Measurements from ENCODE around the gene PLCG1.
A peak's percentile ranks its signal among the peaks of the same experiment; 100 is the strongest.
"Not testable (repeated sequence)": the region's sequence is repeated elsewhere in the genome, so short reads cannot be mapped to it uniquely, and the experiment has no call there.

The PLCG1 gene

DNA sequence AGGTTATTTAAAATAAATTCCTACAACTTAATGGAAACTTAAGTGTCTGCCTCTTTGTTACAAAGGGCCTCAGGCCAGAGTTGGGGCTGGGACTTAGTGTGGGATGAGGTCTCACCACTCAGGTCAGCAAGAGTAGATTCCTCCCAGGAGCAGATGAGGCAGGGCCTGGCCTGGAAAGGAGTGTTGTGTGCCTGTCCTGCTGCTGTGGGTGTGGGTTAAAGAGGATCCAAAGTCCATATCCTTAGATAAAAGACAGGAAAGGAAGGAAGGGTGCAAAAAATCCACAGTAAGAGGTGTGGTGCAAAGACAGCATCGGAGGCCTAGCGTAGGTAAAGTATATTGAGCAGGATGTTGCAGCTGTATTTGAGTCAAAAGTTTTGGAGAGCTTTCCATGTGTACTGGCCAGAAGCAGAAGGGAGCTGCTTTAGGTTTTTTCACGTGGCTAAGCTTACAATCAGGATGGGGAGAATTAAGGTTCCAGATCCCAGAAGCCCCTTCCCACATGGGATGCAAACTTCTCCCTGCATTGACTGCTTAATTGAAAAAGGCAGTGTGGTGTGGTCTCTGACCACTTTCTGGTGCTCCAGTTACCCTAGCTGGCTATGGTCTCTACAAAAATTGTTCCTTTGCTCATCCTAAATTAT is 12.8 kb upstream of the PLCG1 start:
- DNase-seq (ENCODE audit: low read depth in 2 of 2): no peak

DNA sequence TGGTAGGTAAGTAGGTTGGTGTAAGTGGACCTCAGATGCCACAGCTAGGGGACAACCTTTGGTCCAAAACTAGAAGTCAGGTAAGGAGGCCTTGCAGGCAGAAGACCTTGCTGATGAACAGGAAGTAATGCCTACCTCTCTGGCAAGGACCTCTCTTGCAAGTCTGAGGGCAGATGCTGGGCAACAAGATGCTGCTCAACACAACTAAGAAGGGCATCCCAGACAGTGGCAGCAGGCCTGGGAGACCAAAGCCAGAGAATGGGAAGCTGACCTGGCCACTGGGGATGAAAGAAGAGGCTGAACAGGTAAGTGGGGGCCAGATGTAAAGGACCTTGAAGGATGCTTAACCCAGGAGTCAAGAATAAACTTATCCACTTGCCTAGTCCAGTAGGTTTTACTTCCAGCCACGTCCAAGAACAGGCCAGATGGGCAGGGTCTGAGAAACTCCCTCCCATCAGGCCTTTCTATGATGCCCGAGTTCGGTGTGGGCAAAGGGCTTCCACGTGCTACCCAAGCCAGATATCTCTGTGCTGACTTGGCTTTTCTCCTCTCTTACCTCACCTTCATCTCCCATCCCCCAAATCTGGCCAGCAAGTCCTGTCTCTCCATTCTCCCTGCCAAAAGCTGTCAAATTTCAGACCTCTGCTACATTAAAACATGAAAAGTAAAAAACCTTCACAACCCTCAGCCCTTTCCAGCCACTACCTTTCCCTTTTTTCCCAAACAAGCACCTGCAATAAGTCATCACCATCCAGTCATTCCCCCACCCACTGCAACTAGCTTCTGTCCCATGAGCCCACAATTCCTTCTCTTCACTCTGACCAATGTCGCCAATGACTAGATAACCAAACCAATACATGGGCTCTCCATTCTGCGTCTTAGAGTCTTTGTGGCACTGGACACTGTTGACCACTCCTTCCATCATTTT is 11.5 kb upstream of the PLCG1 start:
- DNase-seq (ENCODE audit: low read depth in 2 of 2): no peak

DNA sequence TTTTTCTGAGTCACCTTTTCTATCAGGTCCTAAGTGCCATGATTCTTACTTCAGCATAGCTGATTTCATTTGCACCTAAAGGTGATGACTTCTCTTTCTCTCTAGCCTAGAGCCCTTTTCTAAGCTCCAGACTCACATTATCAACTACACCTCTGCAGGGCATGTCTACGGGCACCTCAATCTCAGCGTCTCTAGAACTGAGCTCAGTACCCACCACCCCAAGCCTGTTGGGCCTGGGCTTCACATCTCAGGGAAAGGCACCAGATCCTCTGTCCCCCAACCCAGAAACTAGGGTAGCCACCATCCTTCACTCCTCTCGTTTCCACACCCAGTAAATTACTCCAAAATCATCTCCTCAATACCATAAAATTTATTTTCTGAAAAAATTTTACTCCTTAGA is 10.6 kb upstream of the PLCG1 start:
- DNase-seq (ENCODE audit: low read depth in 2 of 2): no peak

DNA sequence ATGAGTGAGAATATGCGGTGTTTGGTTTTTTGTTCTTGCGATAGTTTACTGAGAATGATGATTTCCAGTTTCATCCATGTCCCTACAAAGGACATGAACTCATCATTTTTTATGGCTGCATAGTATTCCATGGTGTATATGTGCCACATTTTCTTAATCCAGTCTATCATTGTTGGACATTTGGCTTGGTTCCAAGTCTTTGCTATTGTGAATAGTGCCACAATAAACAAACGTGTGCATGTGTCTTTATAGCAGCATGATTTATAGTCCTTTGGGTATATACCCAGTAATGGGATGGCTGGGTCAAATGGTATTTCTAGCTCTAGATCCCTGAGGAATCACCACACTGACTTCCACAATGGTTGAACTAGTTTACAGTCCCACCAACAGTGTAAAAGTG is 9.0 kb upstream of the PLCG1 start:
- not testable (repeated sequence) for DNase-seq (ENCODE audit: low read depth in 2 of 2)

DNA sequence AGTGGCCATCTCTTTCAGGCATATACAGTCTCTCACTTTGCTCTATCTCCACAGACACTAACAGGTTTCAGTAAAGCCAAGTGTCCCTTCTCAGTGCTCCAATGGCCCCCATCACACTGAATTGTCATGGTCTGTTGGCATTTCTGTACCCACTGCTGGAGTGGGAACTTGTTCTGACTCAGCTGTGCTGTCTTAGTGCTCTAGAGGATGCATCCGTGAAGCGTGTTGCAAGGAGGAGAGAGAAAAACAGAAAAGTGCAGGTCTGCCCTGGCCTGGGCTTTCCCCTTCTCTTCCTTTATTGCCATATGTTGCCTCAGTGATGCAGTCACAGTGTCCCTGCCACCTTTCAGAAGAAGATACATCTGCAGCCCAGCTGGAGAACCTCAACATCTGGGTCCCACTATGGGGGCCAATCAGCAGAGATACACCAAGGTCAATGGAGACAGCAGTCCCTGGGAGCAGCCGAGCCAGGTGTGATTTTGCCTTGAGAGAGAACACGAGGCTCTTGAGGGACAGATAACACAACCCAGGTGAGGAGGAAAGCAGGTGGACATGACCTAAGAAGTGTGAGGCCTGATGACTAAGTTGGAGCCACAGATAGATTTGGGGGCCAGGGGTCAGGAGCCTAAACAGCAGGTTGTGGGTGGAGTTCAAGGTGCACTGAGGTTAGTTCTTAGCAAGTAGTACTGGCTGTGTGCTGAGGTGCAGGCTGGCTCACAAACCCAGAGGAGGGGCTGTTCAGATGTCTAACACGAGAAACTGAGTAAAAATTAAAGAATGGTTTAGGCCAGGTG is 5.6 kb upstream of the PLCG1 start:
- DNase-seq (ENCODE audit: low read depth in 2 of 2): no peak

DNA sequence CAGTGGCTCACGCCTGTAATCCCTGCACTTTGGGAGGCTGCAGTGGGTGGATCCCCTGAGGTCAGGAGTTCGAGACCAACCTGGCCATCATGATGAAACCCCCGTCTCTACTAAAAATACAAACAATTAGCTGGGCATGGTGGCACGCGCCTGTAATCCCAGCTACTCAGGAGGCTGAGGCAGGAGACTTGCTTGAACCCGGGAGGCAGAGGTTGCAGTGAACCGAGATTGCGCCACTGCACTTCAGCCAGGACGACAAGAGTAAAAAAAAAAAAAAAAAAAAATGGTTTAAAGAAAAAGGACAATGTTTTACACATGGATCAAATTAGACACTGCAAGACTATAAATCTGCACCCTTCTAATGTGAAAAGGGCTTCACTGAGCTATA is 5.0 kb upstream of the PLCG1 start:
- DNase-seq (ENCODE audit: low read depth in 2 of 2): not testable (repeated sequence)

DNA sequence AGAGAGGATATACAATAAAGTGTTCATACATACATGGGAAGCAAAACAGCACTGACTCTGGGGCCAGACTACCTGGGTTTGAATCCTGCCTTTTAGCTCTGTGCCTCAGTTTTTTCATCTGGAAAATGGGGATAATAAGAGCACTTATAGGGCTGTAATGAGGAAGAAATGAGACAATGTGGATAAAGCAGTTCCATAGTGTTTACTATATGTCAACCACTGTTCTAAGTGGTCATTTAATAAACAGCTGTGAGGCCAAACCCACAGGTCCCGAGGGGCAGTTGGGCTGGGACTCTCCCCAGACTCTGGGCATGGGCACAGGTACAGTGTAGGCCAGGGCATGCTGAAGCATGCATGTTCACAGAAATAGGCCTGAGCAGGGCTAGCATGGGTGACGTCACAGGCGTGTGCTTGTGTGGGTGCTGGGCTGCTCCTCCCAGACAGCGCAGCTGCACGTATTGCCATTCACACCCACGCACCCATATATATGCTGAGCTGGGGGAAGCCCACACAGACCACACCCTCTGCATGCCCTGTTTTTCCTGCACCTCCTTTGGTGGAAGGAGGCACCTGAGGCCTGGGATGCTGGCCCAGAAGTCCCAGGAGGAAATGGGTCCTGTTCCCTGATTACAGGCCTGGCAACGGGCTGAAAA is 3.5 kb upstream of the PLCG1 start:
- no peak for DNase-seq (ENCODE audit: low read depth in 2 of 2)

DNA sequence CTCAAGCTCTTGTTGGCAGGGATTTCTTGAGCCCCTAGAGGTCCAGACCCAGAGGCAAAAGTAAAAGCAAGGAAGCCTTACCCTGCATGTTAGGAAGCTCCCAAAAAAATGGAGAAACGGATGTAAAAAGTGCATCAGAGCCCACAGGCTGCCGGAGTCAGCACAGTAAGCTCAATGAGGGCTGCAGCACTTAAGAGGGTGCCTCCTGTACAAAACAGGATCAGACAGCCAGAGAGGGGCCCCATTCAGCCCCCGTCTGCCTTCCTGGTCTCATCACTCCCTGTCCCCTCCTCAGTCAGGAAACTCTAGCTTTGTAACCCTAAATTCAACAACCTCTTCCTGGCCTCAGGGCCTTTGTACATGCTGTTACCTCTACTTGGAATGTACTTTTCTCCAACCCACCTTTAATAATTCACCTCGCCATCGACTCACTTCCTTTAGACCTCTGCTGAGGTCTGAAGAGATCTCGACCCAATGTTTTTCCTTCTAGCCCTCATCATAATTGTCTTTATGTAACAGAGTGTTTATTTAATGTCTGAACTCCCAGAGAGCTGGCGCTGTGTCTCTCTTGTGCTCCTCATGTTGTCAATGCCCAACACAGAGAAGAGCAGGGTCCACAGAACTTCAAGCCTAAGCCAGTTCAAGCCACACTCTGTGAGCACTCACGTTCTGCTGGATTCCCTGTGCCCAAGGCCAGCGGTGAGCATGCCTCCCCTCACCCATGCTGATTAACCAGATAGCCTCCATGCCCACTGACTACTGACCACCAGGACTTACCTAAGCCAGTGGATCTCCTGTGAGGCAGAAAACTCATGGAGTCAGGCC is 2.8 kb upstream of the PLCG1 start:
- no peak for DNase-seq (ENCODE audit: low read depth in 2 of 2)

DNA sequence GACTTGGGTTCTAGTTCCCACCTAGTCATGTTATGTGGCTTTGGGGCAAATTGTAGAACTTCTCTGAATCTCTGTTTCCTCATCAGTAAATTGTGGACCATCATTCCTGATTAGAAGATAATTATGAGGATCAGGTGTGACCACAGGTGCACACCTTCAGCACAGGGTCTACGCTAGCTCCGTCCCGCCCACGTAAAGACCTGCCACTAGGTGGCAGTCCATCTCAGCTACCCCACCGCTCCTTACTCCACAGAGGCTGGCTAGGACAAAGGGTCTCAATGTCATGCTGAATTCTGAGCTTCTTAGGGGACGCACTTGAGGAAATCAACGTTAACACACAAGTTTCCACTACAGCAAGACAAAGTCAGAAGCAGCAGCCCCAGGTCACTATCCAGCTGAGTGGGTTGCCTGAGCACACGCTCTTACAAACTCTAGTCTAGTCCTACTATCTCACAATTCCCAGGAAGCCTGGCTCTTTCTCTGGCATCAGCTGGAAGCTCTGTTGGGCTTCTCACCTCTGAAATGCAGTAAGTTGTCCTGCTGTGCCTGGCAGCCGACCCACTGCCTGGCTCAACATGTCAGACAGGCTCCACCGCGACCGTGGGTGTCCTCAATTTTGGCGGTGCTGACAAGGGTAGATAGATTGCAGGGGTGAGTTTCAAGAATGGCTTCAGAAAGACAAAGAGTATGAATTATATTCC is 2.0 kb upstream of the PLCG1 start:
- no peak for DNase-seq (ENCODE audit: low read depth in 2 of 2)

DNA sequence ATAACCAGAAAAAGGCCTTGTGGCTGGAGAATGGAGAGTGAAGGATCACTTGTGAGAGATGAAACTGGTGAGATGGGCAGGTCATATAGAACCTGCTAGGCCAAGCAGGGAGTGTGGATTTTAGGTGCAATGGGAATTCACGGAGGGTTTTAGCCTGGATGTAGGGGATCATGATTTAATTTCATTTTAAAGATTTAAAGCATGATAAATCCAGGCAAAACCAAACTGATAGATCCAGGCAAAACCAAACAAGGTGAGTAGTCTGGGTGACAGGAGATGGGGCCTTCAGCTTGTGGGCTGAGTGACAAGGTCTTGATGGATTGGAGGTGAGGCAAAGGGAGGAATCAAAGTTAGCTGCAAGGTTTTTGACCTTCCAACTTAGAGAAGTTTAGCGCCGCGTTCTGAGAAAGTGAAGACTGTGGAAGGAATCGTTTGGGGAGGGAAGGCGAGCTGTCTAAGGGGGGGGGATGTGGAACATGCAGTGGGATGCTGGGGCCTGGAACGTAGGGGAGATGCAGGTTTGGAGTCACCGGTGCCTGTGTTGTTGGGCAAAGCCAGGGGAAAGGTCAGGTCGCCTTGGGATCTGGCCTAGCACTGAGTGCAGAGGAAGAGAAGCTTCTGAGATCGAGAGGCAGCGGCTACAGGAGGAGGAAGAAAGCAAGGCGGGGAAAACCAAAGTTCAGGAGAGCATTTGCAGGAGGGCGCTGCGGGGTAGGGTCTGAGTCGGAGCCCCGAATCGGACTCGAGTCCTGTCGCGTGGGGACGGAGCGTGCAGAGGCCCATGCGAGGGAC is 1.3 kb upstream of the PLCG1 start:
- DNase-seq (ENCODE audit: low read depth in 2 of 2): no peak

DNA sequence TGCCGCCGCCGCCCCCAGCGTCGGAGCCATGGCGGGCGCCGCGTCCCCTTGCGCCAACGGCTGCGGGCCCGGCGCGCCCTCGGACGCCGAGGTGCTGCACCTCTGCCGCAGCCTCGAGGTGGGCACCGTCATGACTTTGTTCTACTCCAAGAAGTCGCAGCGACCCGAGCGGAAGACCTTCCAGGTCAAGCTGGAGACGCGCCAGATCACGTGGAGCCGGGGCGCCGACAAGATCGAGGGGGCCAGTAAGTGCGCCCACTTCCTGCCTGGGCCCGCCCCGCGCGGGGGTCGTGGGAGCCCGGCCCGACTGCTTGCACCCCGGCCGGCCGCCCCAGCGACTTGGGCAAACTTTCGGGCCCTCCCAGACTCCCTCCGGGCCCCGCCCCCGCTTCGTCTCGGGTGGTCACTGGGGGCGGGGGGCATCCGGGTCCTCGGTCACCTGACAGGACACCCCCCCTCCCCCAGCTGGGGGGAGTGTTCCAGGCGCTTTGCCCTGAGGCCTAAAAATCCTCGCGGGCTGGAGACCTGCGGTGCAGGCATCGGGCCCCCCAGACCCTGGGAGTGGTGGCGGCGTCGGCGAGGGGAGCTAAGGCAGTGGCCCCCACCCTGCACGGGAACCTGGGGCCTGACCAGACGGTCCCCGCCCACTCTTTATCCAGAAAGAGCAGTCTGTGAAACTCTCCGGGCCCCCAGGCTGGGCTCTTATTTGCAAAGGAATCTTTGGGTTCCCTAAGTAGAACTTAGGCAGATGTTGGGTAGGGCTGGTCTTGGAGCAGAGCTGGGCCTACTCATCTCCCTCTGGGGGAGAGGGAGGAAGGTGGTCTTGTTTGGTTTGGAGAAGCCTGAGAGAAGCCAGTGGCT is 501 bp downstream of the PLCG1 start:
- DNase-seq (ENCODE audit: low read depth in 2 of 2): peak; percentile 40 to 53

DNA sequence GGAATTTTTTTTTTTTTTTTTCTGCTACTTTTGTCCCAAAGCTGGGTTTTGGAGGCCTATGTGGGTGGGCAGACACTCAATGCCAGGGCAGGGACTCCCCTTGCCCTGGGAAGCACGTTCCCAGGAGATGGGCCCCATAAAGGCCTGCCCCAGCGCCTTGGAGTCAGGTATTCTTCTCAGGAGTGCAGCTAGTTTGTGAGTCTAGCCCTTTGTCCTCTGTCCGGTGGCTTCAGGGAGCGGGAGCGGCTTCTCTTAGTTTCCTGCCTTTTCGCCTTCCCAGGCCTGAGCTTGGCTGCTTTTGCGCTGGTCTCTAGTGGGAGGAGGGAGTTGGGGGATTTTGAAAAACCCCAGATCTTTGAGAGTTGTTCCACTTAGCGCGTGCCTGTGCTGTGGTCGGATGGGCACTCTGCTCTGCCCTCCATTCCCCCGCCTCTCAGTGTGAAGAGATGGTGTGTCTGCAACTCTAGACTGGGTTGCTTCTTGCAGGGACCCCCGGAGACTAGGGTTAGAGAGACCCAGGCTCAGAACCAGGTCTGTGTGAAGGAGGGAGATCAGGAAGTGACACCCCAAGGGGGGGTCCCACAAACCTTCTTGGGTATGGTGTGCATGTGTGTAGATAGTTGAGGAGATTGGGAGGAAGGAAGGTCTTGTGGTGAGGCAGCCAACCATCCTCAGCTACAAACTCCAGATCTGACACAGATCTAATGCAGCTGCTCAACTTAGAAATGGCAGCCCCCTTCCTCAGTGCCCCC is 1.3 kb downstream of the PLCG1 start:
- DNase-seq (ENCODE audit: low read depth in 2 of 2): no peak

DNA sequence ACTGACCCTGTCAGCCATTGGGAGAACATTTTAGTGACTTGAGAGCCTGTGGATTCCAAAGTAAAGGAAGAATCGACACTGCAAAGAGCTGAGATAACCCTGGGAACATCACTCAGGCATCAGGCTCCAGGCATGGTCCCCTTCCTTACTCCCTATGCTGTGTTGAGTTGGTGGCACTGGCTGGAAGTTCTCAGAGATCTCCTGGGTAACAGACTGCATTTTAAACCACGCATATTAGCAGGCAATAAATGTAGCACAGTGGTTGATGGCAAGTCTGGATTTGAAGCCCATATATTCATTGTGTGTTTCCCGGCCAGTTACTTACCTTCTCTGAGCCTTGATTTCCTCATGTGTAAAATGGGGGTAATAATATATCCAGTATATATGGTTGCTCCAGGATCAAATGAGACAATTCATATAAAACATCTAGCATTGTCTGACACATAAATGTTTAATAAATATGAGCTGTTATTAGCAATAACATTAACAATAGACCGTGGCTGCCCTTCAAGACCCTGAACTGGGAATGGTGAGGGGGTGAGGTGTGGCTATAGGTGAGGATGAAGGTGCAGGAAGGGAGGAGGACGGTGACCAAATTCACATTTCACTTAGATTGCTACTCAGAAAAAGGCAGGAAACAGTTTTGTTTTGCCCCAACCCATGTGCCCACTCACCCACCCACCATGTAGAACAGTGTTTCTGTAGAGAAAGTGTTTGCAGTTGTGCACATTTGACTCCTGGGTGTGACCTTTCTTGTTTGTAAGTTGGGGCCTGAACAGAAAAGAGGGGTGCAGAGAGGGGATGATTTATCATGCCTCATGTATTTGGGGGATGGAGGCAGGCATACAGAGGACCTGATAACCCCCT is 2.1 kb downstream of the PLCG1 start:
- no peak for DNase-seq (ENCODE audit: low read depth in 2 of 2)

DNA sequence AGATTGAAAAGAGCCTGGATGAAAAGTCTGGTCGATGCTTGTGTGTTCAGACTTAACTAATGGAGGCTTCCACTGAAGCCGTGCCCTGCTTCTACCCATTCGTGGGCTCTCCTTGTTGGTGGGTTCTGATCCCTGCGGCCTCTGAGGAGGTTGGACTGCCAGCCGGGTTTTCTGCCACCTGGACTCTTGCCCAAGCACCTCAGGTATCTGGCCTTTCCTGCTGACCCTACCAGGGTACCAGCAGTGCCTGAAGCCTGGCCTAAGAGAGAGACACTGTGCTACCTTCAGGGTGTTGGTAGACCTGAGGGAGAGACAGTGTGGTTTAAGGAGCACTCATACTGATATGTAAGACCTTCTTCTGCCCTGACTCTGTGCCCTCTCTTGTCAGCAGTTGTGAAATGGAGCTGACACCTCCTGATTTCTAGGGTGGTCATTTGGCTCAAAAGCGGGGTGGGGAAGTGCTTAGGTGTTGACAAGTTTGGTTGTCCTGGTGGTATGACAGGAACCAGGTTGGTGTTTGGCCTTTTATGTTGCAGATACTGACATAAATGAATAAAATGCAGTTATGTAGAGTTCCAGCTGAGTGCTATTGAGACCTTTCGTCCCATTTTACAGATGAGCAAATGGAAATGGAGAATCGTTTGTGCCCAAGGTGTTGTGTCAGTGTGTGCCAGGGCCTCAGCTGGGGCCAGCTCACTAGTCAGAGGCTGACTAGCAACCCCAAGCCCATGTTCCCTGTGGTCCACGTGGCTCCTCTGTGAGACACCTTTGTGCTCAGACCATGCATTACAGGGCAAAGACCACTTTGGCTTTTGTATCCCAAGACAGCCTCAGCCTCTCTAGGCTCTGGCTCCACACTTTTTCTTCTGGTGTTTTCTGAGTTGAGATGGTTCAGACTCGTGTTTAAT is 3.1 kb downstream of the PLCG1 start:
- DNase-seq (ENCODE audit: low read depth in 2 of 2): no peak

DNA sequence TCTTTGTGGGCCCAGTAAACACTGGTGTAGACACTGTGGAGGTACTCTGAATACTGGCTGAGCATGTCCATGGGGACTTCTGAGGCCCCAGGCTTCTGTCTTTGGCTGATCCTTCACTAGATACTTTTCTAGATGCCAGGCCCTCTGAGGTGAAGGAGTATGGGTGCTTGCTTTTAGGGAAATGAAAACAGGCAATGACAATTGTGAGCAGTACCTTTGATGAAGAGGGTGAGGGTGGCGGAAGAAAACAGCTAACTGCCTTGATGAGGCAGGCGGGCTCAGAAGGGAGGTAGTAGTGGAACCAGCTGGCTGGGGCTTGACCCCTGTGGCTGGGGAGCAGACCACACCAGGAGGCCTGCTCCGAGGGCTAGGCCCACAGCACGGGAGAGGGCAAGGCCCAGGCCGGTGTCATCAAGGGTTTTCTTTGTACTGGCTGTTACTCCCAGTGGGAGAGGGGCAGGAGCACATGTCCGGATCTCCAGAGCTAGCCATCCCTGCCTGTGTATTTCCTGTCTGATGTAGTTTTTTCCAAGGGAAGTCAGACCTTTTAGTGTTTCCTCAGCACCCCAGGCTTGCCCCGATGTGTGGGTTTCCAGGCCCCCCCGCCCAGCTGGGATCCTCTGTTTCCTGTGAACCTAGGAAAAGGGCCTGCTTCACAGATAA is 3.9 kb downstream of the PLCG1 start:
- no peak for DNase-seq (ENCODE audit: low read depth in 2 of 2)
